DND-41 (cell line): ENCODE measurements around the gene TGM1.
A peak's percentile ranks its signal among the peaks of the same experiment; 100 is the strongest.
"Not testable (repeated sequence)": the region's sequence is repeated elsewhere in the genome, so short reads cannot be mapped to it uniquely, and the experiment has no call there.

ENCODE experiments used
- ATAC-seq: fragments of 200-7000 bp; cut with Tn5 transposase; 3 replicates; pipeline ENCODE4 v1.9.1; 2021; ENCODE audit warnings: low read depth; ENCODE audit not compliant: insufficient read depth
- DNase-seq: peaks from one replicate; pipeline ENCODE4 v3.0.0-alpha.2; 2020
- H2AFZ ChIP-seq: 2 replicates; pipeline ENCODE4 v1.6.0; 2012; ENCODE audit warnings: low read depth, low read length
- H3K27ac ChIP-seq: 2 replicates; pipeline ENCODE4 v1.5.1; 2012; ENCODE audit warnings: low read length, inconsistent platforms
- H3K27me3 ChIP-seq: fragments of 200-600 bp; sonication (generic); 2 replicates; pipeline ENCODE4 v1.6.0; 2012; ENCODE audit warnings: low read length, mild to moderate bottlenecking, inconsistent platforms; ENCODE audit not compliant: insufficient read depth, poor library complexity
- H3K36me3 ChIP-seq: 2 replicates; pipeline ENCODE4 v1.5.1; 2012; ENCODE audit warnings: low read length, inconsistent platforms; ENCODE audit not compliant: insufficient read depth
- H3K4me1 ChIP-seq: 2 replicates; pipeline ENCODE4 v1.5.1; 2012; ENCODE audit warnings: mild to moderate bottlenecking, low read length; ENCODE audit not compliant: insufficient read depth
- H3K4me2 ChIP-seq: 2 replicates; pipeline ENCODE4 v1.6.0; 2012; ENCODE audit warnings: mild to moderate bottlenecking, moderate library complexity, low read length, inconsistent platforms; ENCODE audit not compliant: insufficient read depth
- H3K4me3 ChIP-seq, 2 experiments: fragments of 200-600 bp in 1 of 2; shearing (Covaris generic) in 1 of 2; 2 replicates each; pipeline ENCODE4 v1.5.1; 2012 to 2016; ENCODE audit warnings: inconsistent platforms in 2 of 2, low read length in 2 of 2, mild to moderate bottlenecking in 2 of 2, low read depth in 1 of 2, moderate library complexity in 1 of 2
- H3K79me2 ChIP-seq: 2 replicates; pipeline ENCODE4 v1.6.0; 2012; ENCODE audit warnings: low read length, inconsistent platforms; ENCODE audit not compliant: insufficient read depth
- H3K9ac ChIP-seq: 2 replicates; pipeline ENCODE4 v1.6.0; 2012; ENCODE audit warnings: low read depth, mild to moderate bottlenecking, inconsistent platforms, low read length, moderate library complexity
- H3K9me3 ChIP-seq: 2 replicates; pipeline ENCODE4 v1.5.1; 2012; ENCODE audit warnings: low read length, moderate library complexity, mild to moderate bottlenecking, inconsistent platforms; ENCODE audit not compliant: insufficient read depth, severe bottlenecking
- H4K20me1 ChIP-seq: 2 replicates; pipeline ENCODE4 v1.6.0; 2012; ENCODE audit warnings: low read length; ENCODE audit not compliant: insufficient read depth
- CTCF ChIP-seq: IDR thresholded peaks from 2 replicates; pipeline ENCODE4 v1.5.1; 2012; ENCODE audit warnings: borderline replicate concordance, low read length, moderate library complexity, mild to moderate bottlenecking; ENCODE audit not compliant: poor library complexity, severe bottlenecking; ENCODE audit errors: extremely low read depth
- EZH2 ChIP-seq: IDR thresholded peaks from 3 replicates; pipeline ENCODE4 v1.6.1; 2012; ENCODE audit warnings: borderline replicate concordance, low read depth, mild to moderate bottlenecking, moderate library complexity, low read length, inconsistent platforms; ENCODE audit not compliant: severe bottlenecking

TGM1 gene

GRCh38 chr14:24224618-24225071 is 38.3 kb downstream of the TGM1 start:
- TF ChIP-seq EZH2 (no peak), CTCF (no peak)
- peaks cover 11% of the 10 kb centered on the region for H3K36me3 ChIP-seq
- H3K4me2 ChIP-seq: no peak overlapping the region
- no peak for ATAC-seq
- peaks cover 81% of the 10 kb centered on the region for H3K79me2 ChIP-seq
- no peaks in the 10 kb centered on the region for H3K9me3 ChIP-seq
- no peak overlapping the region for H3K27ac ChIP-seq
- no peak for DNase-seq
- H4K20me1 ChIP-seq: peaks cover 2% of the 10 kb centered on the region; the same call in 1 of the 2 replicates
- H2AFZ ChIP-seq: no peak overlapping the region
- no peaks in the 10 kb centered on the region for H3K27me3 ChIP-seq
- H3K9ac ChIP-seq: no peak overlapping the region
- H3K4me1 ChIP-seq: peaks cover 3% of the 10 kb centered on the region; the same call in 1 of the 2 replicates
- no peak overlapping the region for H3K4me3 ChIP-seq

- H3K9me3 ChIP-seq, H3K27me3 ChIP-seq, H3K4me1 ChIP-seq, H3K9ac ChIP-seq, H3K4me2 ChIP-seq, ATAC-seq, H3K36me3 ChIP-seq, H4K20me1 ChIP-seq, H3K27ac ChIP-seq, H3K4me3 ChIP-seq, DNase-seq, H2AFZ ChIP-seq: not testable (repeated sequence)
- H3K79me2 ChIP-seq: peaks cover 75% of the 10 kb centered on the region
These were observed 40.0 kb downstream of the TGM1 start for GRCh38 chr14:24222987-24223386.

GRCh38 chr14:24219521-24219920 is 43.5 kb downstream of the TGM1 start:
- Histone ChIP-seq H3K9ac (no peak overlapping the region), H3K4me3 (no peak overlapping the region), H3K9me3 (no peaks in the 10 kb centered on the region), H3K79me2 (peaks cover 55% of the 10 kb centered on the region), H4K20me1 (peaks cover 2% of the 10 kb centered on the region; the same call in 1 of the 2 replicates), H3K36me3 (peaks cover 11% of the 10 kb centered on the region), H3K27me3 (no peaks in the 10 kb centered on the region), H3K4me1 (peaks cover 22% of the 10 kb centered on the region), H2AFZ (no peak overlapping the region), H3K4me2 (no peak overlapping the region), H3K27ac (no peak overlapping the region)
- no peak for DNase-seq
- TF ChIP-seq CTCF (no peak), EZH2 (no peak)
- no peak for ATAC-seq

GRCh38 chr14:24219080-24219479 is 43.9 kb downstream of the TGM1 start:
- TF ChIP-seq CTCF (no peak), EZH2 (no peak)
- no peaks in the 10 kb centered on the region for H3K27me3 ChIP-seq
- no peaks in the 10 kb centered on the region for H3K9me3 ChIP-seq
- H3K4me1 ChIP-seq: peaks cover 26% of the 10 kb centered on the region
- H3K36me3 ChIP-seq: peaks cover 11% of the 10 kb centered on the region
- no peak overlapping the region for H3K9ac ChIP-seq
- no peak for ATAC-seq
- no peak overlapping the region for H3K4me3 ChIP-seq
- no peak overlapping the region for H3K4me2 ChIP-seq
- H2AFZ ChIP-seq: no peak overlapping the region
- no peak overlapping the region for H3K27ac ChIP-seq
- DNase-seq: no peak
- peaks cover 2% of the 10 kb centered on the region; the same call in 1 of the 2 replicates for H4K20me1 ChIP-seq
- H3K79me2 ChIP-seq: peaks cover 54% of the 10 kb centered on the region

GRCh38 chr14:24216876-24217275 is 46.1 kb downstream of the TGM1 start:
- peaks cover 39% of the 10 kb centered on the region for H3K4me1 ChIP-seq
- not testable (repeated sequence) for ATAC-seq
- 0 out of 2 replicates have a peak overlapping the region, but pooled peaks have one; percentile 92 for H3K4me2 ChIP-seq

More at GRCh38 chr14:24216876-24217275, 46.1 kb downstream of the TGM1 start:
- DNase-seq, H3K9me3 ChIP-seq, H3K27me3 ChIP-seq, H3K4me3 ChIP-seq, H3K27ac ChIP-seq, H4K20me1 ChIP-seq, H3K9ac ChIP-seq, H2AFZ ChIP-seq: not testable (repeated sequence)
- H3K79me2 ChIP-seq: peaks cover 51% of the 10 kb centered on the region
- H3K36me3 ChIP-seq: peaks cover 11% of the 10 kb centered on the region
